ENCODE results near the gene CAPN15.

CAPN15 gene

DNA sequence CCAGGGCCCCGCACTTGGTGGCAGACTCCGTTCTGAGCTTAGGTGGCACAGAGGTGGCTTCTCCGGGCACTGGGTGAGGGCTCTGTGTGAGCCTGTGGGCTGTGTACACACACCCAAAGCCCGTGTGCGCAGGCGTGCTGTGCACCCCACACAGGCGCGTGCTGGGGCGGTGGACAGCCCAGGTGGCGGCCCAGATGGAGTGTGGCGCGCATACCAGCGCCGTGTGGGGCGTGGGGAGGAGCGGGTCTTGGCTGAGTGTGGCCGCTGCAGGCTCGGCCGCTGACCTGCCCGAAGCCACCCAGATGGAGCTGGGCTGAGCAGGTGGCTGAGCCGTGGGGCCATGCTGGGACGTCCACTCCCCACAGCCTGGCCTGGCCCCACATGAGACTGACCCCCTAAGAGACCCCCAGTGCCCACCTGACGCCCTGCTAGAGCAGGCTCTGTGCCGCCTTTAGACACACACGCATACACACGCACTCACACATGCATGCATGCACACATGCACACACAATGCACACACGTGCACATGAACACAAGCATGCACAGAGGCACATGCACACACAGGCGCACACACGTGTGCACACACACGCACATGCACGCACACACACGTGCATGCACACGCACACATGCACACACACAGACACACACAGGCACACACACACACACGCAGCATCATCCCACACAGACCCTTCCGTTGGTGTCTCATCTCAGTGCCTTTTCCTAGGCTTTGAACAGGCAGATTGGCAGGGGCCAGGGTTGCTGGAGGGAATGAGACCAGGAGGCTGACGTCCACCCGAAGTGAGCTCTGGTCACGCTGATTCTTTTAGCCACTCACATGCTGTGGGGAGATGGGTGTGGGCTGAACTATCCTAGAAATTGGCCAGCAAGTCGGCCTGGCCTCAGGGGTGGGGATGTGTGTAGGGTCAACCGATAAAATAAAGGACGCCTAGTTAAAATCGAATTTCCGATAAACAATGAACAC is 34.7 kb downstream of the CAPN15 start:
- DNase-seq (ENCODE audit: low read depth), result no peak

DNA sequence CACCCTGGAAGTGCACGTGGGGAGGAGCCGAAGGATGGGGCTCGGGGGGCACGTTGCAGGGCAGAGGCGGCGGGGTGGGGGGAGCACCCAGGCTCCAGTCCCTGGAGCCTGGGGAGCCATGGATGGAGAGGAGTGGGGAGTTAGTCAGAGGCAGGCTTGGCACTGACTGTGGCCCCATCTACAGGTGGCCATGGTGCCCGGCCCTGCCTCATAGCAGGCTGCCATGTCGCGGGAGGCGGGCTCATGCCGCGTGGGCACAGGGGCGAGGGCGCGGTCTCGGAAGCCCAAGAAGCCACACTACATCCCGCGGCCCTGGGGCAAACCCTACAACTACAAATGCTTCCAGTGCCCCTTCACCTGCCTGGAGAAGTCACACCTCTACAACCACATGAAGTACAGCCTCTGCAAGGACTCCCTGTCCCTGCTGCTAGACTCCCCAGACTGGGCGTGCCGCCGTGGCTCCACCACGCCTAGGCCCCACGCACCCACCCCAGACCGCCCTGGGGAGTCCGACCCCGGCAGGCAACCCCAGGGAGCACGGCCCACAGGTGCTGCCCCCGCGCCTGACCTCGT is 35.6 kb downstream of the CAPN15 start:
- DNase-seq (ENCODE audit: low read depth), result no peak

DNA sequence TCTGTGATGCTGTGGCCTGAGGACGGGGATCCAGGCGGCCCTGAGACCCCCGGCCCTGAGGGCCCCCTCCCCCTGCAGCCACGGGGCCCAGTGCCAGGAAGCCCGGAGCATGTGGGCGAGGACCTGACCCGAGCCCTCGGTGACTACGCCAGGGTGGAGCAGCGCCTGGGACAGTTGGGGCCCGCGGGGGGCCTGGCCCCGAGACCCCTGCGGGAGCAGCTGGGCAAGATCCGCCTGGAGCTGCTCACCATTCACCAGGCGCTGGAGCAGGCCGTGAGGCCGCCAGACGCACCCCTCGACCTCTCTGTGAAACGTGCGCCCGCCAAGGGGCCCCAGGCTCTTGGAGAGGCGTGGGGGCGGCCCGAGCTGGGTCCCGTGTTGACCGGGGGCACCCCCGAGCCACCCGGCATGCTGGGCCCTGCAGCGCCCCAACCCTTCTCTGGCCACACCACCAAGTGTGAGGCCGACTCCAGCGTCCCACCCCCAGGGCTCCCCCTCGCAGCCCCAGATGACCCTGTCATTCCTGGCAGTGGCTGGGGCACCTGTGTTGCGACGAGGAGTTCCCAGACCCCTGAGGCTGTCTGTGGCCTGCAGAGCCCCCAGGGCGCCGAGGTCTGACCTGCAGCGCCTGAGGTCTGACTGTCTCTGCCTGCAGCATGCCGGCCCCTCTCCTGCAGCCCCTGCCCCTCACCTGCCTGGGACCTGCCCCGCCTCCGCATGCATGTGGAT is 37.3 kb downstream of the CAPN15 start:
- DNase-seq (ENCODE audit: low read depth), result no peak

DNA sequence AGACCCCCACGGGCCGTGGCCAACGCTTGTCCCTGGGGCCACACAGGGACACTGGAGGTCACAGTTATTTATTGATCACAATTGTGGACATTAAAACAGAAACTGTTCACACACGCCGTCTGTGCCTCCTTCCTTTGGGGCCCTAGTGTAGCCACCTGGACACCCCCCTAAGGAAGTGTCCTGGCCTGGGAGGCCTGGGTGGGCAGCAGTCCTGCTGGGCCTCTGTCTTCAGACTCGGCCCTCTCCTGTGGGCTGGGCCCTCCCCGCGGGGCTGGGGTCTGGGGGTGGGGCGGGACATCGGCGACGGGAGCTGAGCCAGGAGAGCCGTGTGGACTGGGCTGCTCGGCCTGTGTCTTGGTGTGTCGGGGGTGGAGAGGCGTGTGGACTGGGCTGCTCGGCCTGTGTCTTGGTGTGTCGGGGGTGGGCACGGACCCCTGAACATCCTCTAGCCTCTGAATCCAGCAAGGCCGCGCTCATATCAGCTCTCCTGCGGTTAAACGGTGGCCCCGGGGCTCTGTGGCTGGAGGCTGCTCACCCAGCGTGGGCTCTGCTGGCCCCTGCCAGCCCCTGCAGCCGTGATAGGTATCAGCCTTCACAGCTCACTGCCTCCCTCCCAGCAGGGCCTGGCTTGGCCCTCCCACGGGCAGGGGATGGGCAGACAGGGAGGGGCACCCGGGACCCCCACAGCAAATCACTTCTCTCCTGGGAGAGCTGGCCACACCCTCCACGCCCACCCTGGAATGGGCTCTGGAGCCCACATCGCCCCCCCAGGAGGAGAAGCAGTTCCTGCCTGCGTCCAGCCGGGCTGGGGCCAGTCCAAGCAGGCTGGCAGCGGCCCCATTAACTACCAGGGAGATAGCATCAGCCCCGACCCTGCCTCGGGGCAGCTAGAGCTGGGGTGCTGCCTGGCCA is 38.2 kb downstream of the CAPN15 start:
- DNase-seq (ENCODE audit: low read depth), result no peak

GRCh38 chr16:566475-567372 is 39.2 kb downstream of the CAPN15 start, which contains the start of gene NHLRC4:
Gene NHLRC4 (plus strand): TSS chr16:567005. CDS start chr16:568048, 1,043 bp downstream.
- peak; percentile 65 for DNase-seq (ENCODE audit: low read depth)

GRCh38 chr16:567373-568256 is 40.1 kb downstream of the CAPN15 start:
- DNase-seq (ENCODE audit: low read depth), result no peak

GRCh38 chr16:568401-569258 is 41.1 kb downstream of the CAPN15 start:
- DNase-seq (ENCODE audit: low read depth), result no peak

DNA sequence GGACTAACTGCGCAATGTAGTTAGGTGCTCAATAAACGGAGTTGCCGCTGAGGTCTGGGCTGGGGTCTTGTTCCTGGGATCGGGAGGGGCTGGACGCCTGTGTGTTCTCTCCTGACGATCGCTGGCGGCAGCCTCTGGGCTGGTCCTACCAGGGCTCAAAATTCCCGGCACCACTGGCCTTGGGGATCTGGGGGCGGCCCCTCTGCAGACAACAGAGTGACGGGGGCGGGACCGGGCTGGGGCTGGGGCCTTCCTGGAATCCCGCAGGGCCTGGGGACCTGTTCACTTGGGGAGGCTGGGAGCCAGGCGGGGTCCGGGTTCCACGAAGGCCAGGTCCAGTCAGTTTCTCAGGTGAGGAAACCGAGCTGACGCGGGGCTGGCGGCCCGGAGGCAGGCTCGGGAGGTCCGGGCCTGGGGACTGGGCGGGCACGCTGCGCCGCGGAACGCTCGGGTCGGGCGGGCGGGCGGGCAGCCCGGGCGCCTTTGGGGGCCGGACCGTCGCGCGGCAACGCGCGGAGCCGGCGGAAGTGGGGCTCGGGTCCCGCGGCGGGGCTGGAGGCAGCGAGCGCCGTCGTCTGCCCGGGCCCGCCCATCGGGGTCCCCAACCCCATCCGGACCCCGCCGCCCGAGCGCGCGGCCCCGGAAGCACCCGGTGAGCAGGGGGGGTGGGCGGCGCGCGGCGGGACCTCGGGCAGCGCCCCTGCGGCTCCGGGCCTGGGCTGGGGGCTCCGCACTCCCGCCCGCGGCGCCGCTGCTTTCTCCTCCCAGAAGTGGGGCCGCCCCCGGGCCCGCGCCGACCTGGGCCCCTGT is 42.1 kb downstream of the CAPN15 start, which contains the start of gene PIGQ:
PIGQ (plus strand) TSS at position 524 of the 810 bp plus-strand sequence. CDS start 4,107 bp downstream, outside the sequence.
- DNase-seq (ENCODE audit: low read depth), result peak; percentile 49

GRCh38 chr16:572865-573650 is 45.5 kb downstream of the CAPN15 start:
- DNase-seq (ENCODE audit: low read depth), result no peak

GRCh38 chr16:574021-574760 is 46.7 kb downstream of the CAPN15 start:
- no peak for DNase-seq (ENCODE audit: low read depth)

DNA sequence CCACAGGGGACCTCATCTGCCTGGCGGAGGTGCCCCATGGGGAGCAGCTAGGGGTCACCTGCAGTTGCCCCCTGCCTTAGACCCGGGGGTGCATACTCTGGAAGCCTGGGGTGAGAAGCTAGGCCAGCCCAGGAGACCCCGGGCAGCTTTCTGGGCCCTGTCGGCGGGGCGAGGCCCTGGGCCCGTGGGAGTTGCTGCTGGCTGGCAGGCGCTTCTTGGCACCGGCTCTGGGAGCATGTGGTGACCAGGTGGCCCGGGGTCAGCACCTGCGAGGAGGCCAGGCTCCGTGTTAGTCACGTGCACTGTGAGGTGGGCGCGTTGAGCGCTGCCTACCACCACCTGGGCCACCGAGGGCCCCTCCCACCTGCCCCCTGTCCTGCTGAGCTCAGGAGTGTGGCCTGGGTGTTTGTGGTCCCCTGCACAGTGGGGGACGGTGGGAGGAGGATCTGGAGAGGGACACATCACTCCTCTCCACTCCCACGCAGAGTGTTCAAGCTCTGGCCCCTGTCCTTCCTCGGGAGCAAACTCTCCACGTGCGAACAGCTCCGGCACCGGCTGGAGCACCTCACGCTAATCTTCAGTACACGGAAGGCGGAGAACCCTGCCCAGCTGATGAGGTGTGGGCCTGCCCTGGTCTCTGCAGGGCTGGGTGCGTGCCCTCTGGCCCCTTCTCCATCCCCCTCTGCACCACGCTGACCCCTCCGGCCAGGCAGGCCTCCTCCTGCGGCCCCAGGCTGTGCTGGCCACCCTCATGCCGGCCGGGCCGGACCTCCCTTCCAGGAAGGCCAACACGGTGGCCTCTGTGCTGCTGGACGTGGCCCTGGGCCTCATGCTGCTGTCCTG is 48.1 kb downstream of the CAPN15 start:
- no peak for DNase-seq (ENCODE audit: low read depth)

GRCh38 chr16:576197-576822 is 48.8 kb downstream of the CAPN15 start:
- no peak for DNase-seq (ENCODE audit: low read depth)

GRCh38 chr16:576823-577201 is 49.3 kb downstream of the CAPN15 start:
- no peak for DNase-seq (ENCODE audit: low read depth)

GRCh38 chr16:577796-578195 is 50.3 kb downstream of the CAPN15 start:
- DNase-seq (ENCODE audit: low read depth), result no peak
